Natural killer cell treated with Interleukin-12 subunit alpha and Interleukin-12 subunit beta and Interleukin-15 and Interleukin-18, amount 100 ng/mL, for 72 hours (primary cell): ENCODE data around the gene HSPA4L. TPM values are rescaled to one million over a fixed set of nuclear protein-coding genes. Genes with fewer than 3 reads are reported as not detected.

Experiments used
- ATAC-seq, 2 donors: fragments of 150-1000 bp; cut with Tn5 transposase in 1 of 2; sonication (Bioruptor Pico), chemical (Tn5 transposase) in 1 of 2; 2 replicates each; pipeline ENCODE4 v1.10.0; 2021
- DNase-seq: peaks from one replicate; pipeline ENCODE4 v3.0.0; 2022; ENCODE audit warnings: low spot score
- H3K27ac Mint-ChIP-seq, 2 donors: 1 replicate in 1 of 2; 2 replicates in 1 of 2; pipeline ENCODE4 v1.8.0; 2022; ENCODE audit warnings: mixed read lengths in 2 of 2, mild to moderate bottlenecking in 1 of 2, moderate library complexity in 1 of 2
- H3K27me3 Mint-ChIP-seq, 2 donors: 1 replicate in 1 of 2; 2 replicates in 1 of 2; pipeline ENCODE4 v1.8.0; 2022; ENCODE audit warnings: mixed read lengths in 2 of 2
- H3K36me3 Mint-ChIP-seq: one replicate; pipeline ENCODE4 v1.8.0; 2022; ENCODE audit warnings: mixed read lengths
- H3K4me1 Mint-ChIP-seq, 2 donors: 1 replicate in 1 of 2; 2 replicates in 1 of 2; pipeline ENCODE4 v1.8.0; 2022; ENCODE audit warnings: low read depth in 2 of 2, mixed read lengths in 2 of 2, mild to moderate bottlenecking in 1 of 2
- H3K4me3 Mint-ChIP-seq: one replicate; pipeline ENCODE4 v1.8.0; 2022; ENCODE audit warnings: mixed read lengths
- H3K9me3 Mint-ChIP-seq: 2 replicates; pipeline ENCODE4 v1.8.0; 2022; ENCODE audit warnings: mixed read lengths
- total RNA-seq, 2 donors: library from RNA; stranded (reverse); gene quantifications; one replicate each; pipeline ENCODE4 v1.2.3, GENCODE V29; 2022

The HSPA4L gene
- total RNA-seq, 2 donors from 2014 or later = 10.4 to 10.5 TPM

DNA sequence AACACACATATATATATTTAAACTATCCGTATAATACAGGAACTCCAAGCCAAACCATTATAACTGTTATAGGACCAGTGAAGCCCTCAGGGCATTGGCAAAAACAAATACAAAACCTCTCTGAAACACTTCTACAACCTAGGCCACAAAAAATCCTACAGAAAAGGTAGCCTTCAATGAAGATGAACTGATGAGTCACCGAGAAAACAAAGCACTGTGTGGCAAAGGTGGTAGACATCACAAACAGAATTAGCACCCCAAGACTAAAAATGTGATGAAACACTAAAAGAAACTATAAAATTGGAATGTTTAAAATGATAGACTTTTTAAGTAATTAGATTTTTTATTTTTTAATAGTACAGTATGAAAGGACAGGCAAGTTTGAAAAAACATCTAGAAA is 5.5 kb upstream of the HSPA4L start:
- ATAC-seq = no peak
- H3K27me3 Mint-ChIP-seq = peaks cover 18 to 44% of the 10 kb centered on the region in 2 donors
- peaks cover 15 to 16% of the 10 kb centered on the region in 2 donors for H3K4me1 Mint-ChIP-seq

DNA sequence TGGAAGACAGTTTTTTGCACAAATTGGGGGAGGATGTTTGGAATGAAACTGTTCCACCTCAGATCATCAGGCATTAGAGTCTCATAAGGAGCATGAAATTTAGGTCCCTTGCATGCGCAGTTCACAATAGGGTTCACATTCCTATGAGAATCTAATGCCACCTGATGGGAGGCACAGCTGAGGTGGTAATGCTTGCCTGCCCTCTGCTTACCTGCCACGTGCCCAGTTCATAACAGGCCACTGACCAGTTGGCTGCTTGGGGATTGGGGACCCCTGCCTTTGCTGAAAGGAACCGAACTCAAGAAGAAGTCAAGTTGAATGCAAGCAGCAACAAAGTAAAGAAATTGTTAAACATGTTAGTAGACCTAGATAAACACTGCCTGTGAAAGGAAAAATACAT is 4.6 kb upstream of the HSPA4L start:
- ATAC-seq (no peak), DNase-seq (no peak)
- Mint-ChIP-seq H3K27ac (no peak overlapping the region), H3K4me3 (no peak overlapping the region), H3K36me3 (peaks cover 14% of the 10 kb centered on the region), H3K9me3 (peaks cover 4% of the 10 kb centered on the region), H3K4me1 (peaks cover 18 to 19% of the 10 kb centered on the region in 2 donors), H3K27me3 (peaks cover 18 to 47% of the 10 kb centered on the region in 2 donors)

More for the DNA sequence above, 5.5 kb upstream of the HSPA4L start:
- H3K9me3 Mint-ChIP-seq = peaks cover 4% of the 10 kb centered on the region
- no peak for DNase-seq
- no peak overlapping the region for H3K27ac Mint-ChIP-seq
- peaks cover 14% of the 10 kb centered on the region for H3K36me3 Mint-ChIP-seq
- no peak overlapping the region for H3K4me3 Mint-ChIP-seq

DNA sequence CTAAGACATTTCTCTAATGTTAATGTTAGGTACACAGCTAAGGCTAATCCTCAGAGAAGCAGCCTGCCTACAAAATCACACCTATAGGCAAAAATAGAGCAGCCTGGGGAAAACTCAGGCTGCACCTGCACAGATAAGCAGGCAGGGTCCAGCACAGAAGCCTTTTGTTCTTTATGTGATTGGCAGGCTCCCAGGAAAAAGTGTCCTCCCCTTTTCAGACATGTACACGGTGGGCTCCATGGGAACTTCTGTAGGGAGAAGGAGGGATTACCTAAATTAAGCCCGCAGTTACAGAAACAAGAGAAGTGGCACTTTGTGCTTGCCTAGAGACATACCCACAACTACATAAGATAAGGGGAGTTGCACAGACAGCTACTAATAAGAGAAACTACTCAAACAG is 4.0 kb upstream of the HSPA4L start:
- Mint-ChIP-seq H3K27ac (no peak overlapping the region), H3K4me1 (peaks cover 24 to 25% of the 10 kb centered on the region in 2 donors), H3K4me3 (no peak overlapping the region), H3K9me3 (peaks cover 4% of the 10 kb centered on the region), H3K36me3 (peaks cover 14% of the 10 kb centered on the region), H3K27me3 (peaks cover 15 to 50% of the 10 kb centered on the region in 2 donors)
- DNase-seq (no peak), ATAC-seq (no peak)

DNA sequence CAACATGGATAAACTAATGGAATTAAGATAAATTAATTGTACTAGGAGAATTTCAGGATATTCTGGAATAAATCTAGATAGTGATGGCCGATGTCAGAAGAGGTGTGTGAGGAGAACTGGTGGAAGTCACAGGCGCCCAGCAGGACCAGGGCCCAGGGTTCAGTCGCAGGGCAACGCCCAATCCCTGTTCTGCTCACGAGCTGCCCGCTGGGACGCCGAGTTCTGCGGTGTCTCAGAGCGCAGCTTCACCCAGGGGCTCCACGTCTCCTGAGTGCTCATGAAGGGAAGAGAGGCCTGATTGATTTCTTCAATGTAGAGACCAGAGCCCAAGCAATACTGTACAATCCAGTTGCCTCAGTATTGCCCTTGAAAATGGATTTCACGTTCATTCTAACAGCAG is 1.5 kb upstream of the HSPA4L start:
- H3K27ac Mint-ChIP-seq = peak overlapping the region; percentile 64 to 95
- peak overlapping the region; percentile 81 for H3K4me3 Mint-ChIP-seq
- DNase-seq = no peak

DNA sequence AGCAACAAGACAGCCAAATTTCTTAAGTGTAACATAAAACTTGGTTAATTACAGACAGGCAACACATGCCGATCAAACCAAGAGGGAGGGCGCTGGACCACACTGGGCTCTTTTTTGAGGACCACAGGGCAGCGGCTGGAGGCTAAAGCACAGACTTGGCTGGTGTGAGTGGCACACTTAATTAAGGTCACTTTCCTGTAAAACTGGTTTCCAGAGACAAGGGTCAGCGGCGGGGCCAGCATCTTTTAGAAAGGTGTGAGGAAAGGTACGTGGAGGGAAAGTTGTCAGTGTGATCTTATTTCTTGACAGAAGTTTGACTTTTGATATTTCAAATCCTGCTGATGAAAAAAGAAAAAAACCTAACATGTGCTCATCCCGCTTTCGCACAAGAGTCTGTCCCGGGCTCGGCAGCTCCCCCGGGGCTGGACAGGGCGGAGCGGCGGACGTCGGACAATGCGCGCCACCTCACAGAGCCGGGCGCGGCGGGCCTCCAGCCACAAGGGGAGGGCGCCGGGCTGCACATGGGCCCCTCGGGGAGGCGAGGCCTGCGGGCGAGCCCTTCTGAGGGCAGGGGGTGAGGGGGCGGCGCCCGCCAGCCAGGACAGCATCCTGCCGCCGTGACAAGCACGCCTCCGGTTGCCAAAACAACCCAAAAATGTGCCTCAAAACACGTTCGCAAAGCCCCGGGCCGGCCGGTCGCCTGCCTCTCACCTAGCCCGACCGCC is 660 bp upstream of the HSPA4L start:
- H3K4me1 Mint-ChIP-seq = peaks cover 31 to 34% of the 10 kb centered on the region in 2 donors
- ATAC-seq = peak; percentile 57 to 58
- peaks cover 12 to 58% of the 10 kb centered on the region in 2 donors for H3K27me3 Mint-ChIP-seq
- peak overlapping the region; percentile 64 to 95 for H3K27ac Mint-ChIP-seq
- H3K36me3 Mint-ChIP-seq = peaks cover 23% of the 10 kb centered on the region
- H3K9me3 Mint-ChIP-seq = peaks cover 4% of the 10 kb centered on the region
- H3K4me3 Mint-ChIP-seq = peak overlapping the region; percentile 88
- DNase-seq = peak; percentile 69

More for the DNA sequence above, 1.5 kb upstream of the HSPA4L start:
- Mint-ChIP-seq H3K4me1 (peaks cover 31 to 36% of the 10 kb centered on the region in 2 donors), H3K27me3 (peaks cover 14 to 58% of the 10 kb centered on the region in 2 donors), H3K36me3 (peaks cover 23% of the 10 kb centered on the region), H3K9me3 (peaks cover 4% of the 10 kb centered on the region)
- no peak for ATAC-seq

DNA sequence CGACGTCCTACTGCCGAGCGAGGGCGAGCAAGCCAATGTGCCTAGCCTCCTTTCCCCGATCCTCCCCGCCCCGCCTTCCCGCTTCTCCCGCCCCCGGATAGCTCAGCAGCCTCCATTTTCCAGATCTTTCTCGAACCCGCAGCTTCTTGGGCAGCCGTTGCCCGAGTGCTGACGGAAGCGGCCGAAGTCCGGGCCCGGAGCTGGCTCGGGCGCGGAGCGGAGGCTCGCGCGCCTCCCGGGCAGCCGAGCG is 172 bp upstream of the HSPA4L start:
- H3K9me3 Mint-ChIP-seq = peaks cover 4% of the 10 kb centered on the region
- DNase-seq (peak; percentile 84), ATAC-seq (peak; percentile 64 to 85)
- peaks cover 12 to 53% of the 10 kb centered on the region in 2 donors for H3K27me3 Mint-ChIP-seq
- peaks cover 31% of the 10 kb centered on the region in 2 donors for H3K4me1 Mint-ChIP-seq
- peak overlapping the region; percentile 88 for H3K4me3 Mint-ChIP-seq
- H3K36me3 Mint-ChIP-seq = peaks cover 23% of the 10 kb centered on the region
- peak overlapping the region; percentile 95 to 98 for H3K27ac Mint-ChIP-seq

DNA sequence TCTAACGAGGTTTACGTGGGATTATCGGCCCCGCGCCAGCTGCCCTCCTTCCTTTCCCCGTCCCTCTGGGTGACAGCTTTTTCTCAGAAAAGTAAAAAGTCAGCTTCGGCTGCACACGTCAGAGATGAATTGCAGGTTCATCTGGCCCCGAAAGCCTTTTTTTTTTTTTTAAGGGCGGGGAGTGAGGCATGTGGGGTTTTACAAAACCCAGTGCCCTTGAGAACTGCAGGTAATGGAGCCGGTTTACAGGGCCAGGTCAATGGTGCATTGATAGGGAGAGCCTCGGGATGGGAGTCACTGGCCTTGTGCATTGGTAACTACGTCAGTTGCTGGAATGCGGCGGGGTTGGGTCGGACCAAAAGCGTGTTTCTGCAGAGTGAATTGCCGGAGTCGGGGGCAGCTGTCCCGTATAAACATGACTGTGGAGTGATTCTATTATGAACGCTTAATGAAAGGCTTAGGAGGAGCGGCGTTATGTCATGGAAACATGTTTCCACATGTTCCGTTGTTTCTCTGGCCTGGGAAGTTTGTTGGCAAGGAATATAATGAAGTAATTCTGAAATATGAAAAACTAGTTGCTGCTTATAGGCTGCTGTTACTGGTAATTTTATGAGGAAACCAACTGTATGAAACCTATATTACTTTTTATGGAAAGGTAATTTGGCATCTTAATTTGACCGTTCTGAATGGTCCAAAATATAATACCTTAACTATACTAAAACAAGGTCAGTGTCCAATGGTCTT is 1.1 kb downstream of the HSPA4L start:
- peaks cover 23% of the 10 kb centered on the region for H3K36me3 Mint-ChIP-seq
- peaks cover 4% of the 10 kb centered on the region for H3K9me3 Mint-ChIP-seq
- no peak for ATAC-seq
- H3K27me3 Mint-ChIP-seq = peaks cover 12 to 42% of the 10 kb centered on the region in 2 donors
- H3K4me1 Mint-ChIP-seq = peaks cover 31% of the 10 kb centered on the region in 2 donors
- H3K4me3 Mint-ChIP-seq = peak overlapping the region; percentile 88
- peak overlapping the region; percentile 95 to 98 for H3K27ac Mint-ChIP-seq
- peak; percentile 90 for DNase-seq

DNA sequence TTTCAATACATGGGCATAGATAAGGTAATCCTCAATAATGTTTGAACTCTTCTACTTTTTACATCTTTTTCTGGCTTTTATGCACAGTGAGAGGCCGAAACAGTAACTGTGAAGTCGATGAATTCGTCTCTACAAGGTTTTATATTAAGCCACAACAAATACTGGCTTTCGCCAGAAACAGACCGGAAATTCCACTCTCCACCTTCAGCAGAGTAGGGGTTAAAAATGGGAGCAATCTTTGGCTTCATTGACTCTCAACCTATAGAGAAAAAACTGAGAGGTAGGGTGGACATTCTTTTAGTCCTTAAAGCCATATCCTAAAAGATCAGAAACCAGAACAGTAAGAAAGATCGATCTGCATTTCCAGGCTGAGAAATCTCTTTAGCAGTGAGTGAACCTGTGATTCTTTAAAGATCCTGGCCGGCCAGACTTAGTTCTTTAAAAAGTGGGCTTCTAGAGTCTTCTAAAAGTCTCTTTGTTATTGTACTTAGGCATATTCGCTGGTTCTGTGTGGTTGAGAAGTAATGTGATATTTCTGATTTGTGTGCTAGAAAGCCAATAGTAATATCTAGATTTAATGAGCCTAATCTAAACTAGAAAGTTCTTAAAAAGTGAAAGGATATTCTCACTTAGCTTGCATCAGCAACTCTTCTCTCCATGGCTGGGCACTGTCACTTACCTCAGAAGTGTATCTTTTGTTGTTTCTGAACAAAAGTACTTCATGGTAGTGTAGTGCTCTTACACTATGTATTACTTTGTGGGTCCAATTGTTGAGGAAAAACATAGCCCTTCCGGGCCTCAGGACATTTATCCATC is 2.0 kb downstream of the HSPA4L start:
- Mint-ChIP-seq H3K9me3 (no peaks in the 10 kb centered on the region), H3K27me3 (peaks cover 14 to 41% of the 10 kb centered on the region in 2 donors), H3K4me1 (peaks cover 26 to 33% of the 10 kb centered on the region in 2 donors), H3K36me3 (peaks cover 16% of the 10 kb centered on the region), H3K4me3 (peak overlapping the region; percentile 88), H3K27ac (peak overlapping the region; percentile 95 to 98)
- ATAC-seq = no peak
- DNase-seq = no peak

DNA sequence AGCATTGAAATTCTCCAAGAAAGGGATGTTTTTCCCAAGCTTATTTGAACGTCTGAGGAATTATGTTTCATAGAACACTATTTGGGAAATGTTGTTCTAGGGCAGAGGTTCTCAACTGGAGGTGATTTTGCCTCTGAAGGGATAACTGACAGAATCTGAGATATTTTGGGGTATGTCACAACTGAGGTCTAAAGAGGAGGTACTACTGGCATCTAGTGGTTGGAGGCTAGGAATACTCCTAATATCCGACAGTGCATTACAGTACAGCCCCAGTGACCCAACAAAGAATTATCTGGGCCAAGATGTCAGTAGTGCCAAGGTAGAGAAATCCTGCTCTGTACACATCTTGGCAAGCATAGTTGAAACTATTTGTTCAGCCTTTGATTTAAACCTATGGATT is 6.4 kb downstream of the HSPA4L start:
- peak overlapping the region in 1 of 2 donors; percentile 49 for H3K27ac Mint-ChIP-seq
- DNase-seq = no peak
- no peak for ATAC-seq
- peaks cover 6% of the 10 kb centered on the region for H3K36me3 Mint-ChIP-seq
- peaks cover 4% of the 10 kb centered on the region for H3K9me3 Mint-ChIP-seq
- H3K4me1 Mint-ChIP-seq = peaks cover 5 to 14% of the 10 kb centered on the region in 2 donors
- peaks cover 17 to 32% of the 10 kb centered on the region in 2 donors for H3K27me3 Mint-ChIP-seq
- no peak overlapping the region for H3K4me3 Mint-ChIP-seq

DNA sequence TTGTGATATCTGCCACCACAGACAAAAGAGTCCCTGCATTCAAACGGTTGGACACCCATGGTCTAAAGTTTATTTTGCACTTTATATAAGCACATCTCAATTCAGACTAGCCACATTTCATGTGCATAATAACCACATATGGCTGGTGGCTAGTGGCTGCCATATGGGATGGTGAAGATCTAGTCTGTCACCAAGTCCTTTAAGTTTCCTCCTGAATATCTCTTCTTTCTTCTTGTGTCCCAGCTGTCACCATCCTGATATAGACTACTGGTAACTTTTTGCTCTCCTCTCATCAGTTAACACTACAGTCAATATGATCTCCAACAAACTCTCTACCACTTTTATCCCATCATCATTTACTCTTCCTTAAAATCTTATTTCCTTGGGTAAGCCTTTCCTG is 9.3 kb downstream of the HSPA4L start:
- ATAC-seq (no peak), DNase-seq (no peak)
- Mint-ChIP-seq H3K27ac (no peak overlapping the region), H3K9me3 (peaks cover 4% of the 10 kb centered on the region), H3K36me3 (peaks cover 4% of the 10 kb centered on the region), H3K4me3 (no peak overlapping the region), H3K27me3 (peaks cover 17 to 43% of the 10 kb centered on the region in 2 donors), H3K4me1 (peaks cover 0 to 6% of the 10 kb centered on the region in 2 donors)

DNA sequence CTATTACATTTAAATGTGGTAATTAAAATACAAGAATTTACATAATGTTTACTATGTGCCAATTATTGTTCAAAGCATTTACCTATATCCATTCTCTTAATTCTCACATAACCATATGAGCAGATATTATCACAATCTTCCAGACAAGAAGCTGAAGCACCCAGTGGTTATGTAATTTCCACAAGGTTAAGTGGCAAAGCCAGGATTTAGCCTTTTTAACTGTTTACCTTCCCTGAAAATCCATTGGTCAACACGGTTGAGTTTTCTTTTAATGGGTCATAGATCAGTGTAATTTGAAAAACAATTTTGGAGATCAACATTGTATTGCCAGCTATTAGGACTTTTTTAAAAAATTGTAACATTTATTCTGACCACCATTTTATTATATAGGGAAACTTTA is 11.4 kb downstream of the HSPA4L start:
- Mint-ChIP-seq H3K4me1 (peaks cover 0 to 2% of the 10 kb centered on the region in 2 donors), H3K9me3 (peaks cover 4% of the 10 kb centered on the region), H3K27me3 (peaks cover 14 to 47% of the 10 kb centered on the region in 2 donors), H3K27ac (no peak overlapping the region), H3K36me3 (peaks cover 4% of the 10 kb centered on the region), H3K4me3 (no peak overlapping the region)
- DNase-seq = no peak
- no peak for ATAC-seq

DNA sequence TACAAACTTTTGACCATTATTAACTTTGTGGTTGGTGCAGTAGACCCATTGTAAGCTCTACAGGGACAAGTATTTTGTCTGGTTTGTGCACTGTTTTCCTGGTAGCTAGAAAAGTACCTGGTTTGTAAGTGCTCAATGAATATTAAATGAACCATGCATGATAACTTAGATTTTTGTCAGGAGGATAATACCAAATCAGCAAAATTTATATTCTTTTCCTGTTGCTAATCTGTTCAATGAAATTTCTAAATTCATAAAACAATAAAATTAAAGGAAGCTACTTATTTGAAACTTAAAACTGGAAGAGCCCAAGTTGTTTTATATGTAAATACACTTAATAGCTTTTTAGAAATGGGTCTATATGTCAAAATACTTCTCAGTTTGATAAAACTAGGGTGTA is 17.6 kb downstream of the HSPA4L start:
- no peak for ATAC-seq
- Mint-ChIP-seq H3K36me3 (peaks cover 4% of the 10 kb centered on the region), H3K27ac (no peak overlapping the region), H3K4me1 (no peaks in the 10 kb centered on the region), H3K27me3 (peaks cover 0 to 31% of the 10 kb centered on the region in 2 donors), H3K4me3 (no peak overlapping the region), H3K9me3 (no peaks in the 10 kb centered on the region)
- DNase-seq = no peak

DNA sequence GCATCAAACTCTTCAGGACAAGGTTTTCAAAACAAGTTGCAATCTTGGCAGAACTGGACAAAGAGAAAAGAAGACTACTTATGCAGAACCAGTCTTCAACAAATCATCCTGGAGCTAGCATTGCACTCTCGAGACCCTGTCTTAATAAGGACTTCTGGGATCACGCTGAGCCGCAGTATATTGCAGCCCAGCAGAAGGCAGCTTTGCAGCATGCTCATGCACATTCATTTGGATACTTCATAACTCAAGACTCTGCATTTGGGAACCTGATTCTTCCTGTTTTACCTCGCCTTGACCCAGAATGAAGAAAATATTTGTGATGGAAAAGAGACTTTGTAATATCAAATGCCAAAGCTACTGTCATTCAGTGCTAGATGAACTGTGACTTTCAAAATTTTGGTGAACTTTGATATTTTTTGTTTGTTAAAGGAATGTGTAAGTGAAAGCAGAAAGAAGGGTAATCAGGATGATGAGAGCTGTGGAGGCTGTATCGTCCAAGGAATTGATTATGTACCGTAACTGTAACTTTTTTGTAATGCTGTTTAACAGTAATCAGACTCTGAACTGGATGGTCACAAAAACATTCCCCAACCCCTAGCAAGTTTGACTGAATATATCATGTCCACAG is 27.2 kb downstream of the HSPA4L start:
- no peak for ATAC-seq
- Mint-ChIP-seq H3K27me3 (peaks cover 0 to 3% of the 10 kb centered on the region in 2 donors), H3K36me3 (no peaks in the 10 kb centered on the region), H3K27ac (no peak overlapping the region), H3K4me1 (no peaks in the 10 kb centered on the region), H3K4me3 (no peak overlapping the region), H3K9me3 (no peaks in the 10 kb centered on the region)
- no peak for DNase-seq
